ENCODE measurements around the gene FHIP1A. TPM values are rescaled to one million over a fixed set of nuclear protein-coding genes. Genes with fewer than 3 reads are reported as not detected.

Gene FHIP1A
- total RNA-seq, 1 donor from 2014 or later, result 1.3 TPM

DNA sequence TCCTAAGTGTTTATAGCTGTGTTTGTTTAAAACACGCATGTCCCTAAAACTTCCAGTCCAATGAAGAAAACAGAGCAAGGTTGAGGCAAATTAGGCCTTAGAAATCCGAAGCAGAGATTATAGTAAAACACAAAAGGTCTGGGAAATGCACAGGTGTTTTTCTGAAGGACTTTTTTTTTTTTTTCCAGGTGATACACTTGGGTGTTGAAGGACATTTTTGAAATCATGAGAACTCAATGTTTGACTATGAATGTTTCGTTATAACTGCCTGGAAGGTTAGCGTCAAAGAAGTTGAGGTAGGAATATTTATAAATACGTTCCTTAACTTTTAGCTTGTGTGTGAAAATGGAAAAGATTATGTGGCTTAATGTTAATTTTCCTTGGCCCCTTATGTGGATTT is 45.5 kb downstream of the FHIP1A start:
- DNase-seq (ENCODE audit: extremely low read depth, low read depth, low spot score), result no peak

DNA sequence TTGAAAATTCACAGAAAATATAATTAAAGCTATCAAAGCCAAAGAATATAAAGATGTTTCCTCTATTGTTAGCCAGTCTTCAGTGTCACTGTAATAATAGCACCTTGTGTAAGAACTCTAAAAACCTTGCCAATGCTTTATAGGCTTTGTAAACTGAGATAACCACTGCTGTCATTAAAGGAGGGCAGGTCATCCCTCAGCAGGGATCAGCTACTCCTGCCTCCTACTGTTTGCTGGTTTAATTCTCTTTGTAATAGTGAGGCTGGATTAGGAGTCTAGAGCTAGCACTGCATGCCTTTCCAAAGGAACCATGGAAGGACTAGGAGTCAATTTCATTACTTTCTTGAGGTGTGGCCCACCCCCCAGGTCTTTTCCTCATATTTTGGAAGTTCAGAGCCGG is 46.2 kb downstream of the FHIP1A start:
- no peak for DNase-seq (ENCODE audit: extremely low read depth, low read depth, low spot score)

GRCh38 chr4:151458148-151458547 is 49.2 kb downstream of the FHIP1A start:
- no peak for DNase-seq (ENCODE audit: extremely low read depth, low read depth, low spot score)

Other genes starting within 250 kb of the FHIP1A start
- gene PRSS48, start 132.0 kb upstream of the FHIP1A start, total RNA-seq, result not detected in 2 replicates
- 73.4 and 79.8 TPM in 2 replicates for gene SH3D19, start 83.6 kb upstream of the FHIP1A start, total RNA-seq